ENCODE data around the gene REPS2.

GRCh38 chrX:16975233-16975632 is 28.8 kb downstream of the REPS2 start:
- no peak for TF ChIP-seq POLR2A (IDR thresholded peaks at IDR 0.05)
- TF ChIP-seq POLR2AphosphoS5 (IDR thresholded peaks at IDR 0.05), result no peak
- no peak for TF ChIP-seq EP300 (IDR thresholded peaks at IDR 0.05)

Data from upper lobe of left lung (tissue), 4 donors.